Stimulated activated naive B cell treated with anti-CD40 and anti-IgM and Interleukin-4, amounts not matched to agents 10 μg/mL and 1 μg/mL and 100 μg/mL, for 72 hours (primary cell): ENCODE results near the gene DIABLO.
A peak's percentile ranks its signal among the peaks of the same experiment; 100 is the strongest.
"Not testable (repeated sequence)": the region's sequence is repeated elsewhere in the genome, so short reads cannot be mapped to it uniquely, and the experiment has no call there.

ENCODE experiments used
- ATAC-seq, 2 donors: fragments of 150-1000 bp; cut with Tn5 transposase; replicated peaks; 2 replicates each; pipeline ENCODE4 v1.10.0; 2021; ENCODE audit warnings: moderate library complexity in 1 of 2
- DNase-seq: peaks from one replicate; pipeline ENCODE4 v3.0.0; 2021
- H3K27ac Mint-ChIP-seq: one replicate; pipeline ENCODE4 v1.8.0; 2022; ENCODE audit warnings: mild to moderate bottlenecking, mixed read lengths
- H3K27me3 Mint-ChIP-seq, 2 donors: one replicate each; pipeline ENCODE4 v1.8.0; 2022; ENCODE audit warnings: mixed read lengths in 2 of 2
- H3K36me3 Mint-ChIP-seq, 2 donors: one replicate each; pipeline ENCODE4 v1.8.0; 2022; ENCODE audit warnings: mixed read lengths in 2 of 2, mild to moderate bottlenecking in 1 of 2
- H3K4me1 Mint-ChIP-seq, 2 donors: one replicate each; pipeline ENCODE4 v1.8.0; 2022; ENCODE audit warnings: mixed read lengths in 2 of 2, mild to moderate bottlenecking in 1 of 2
- H3K4me3 Mint-ChIP-seq, 2 donors: one replicate each; pipeline ENCODE4 v1.8.0; 2022; ENCODE audit warnings: mild to moderate bottlenecking in 2 of 2, mixed read lengths in 2 of 2, moderate library complexity in 1 of 2
- H3K9me3 Mint-ChIP-seq, 2 donors: one replicate each; pipeline ENCODE4 v1.8.0; 2022; ENCODE audit warnings: mixed read lengths in 2 of 2, mild to moderate bottlenecking in 1 of 2

The DIABLO gene

GRCh38 chr12:122204167-122205052, 21.4 kb downstream of the DIABLO start:
- peaks cover 12 to 21% of the 10 kb centered on the region in 2 donors for H3K4me1 Mint-ChIP-seq
- peaks cover 7 to 21% of the 10 kb centered on the region in 2 donors for H3K36me3 Mint-ChIP-seq
- H3K27ac Mint-ChIP-seq = peak overlapping the region; percentile 34
- H3K4me3 Mint-ChIP-seq = peak overlapping the region; percentile 54 to 70
- H3K9me3 Mint-ChIP-seq = no peaks in the 10 kb centered on the region
- DNase-seq = no peak
- ATAC-seq = peak; percentile 34 to 43
- peaks cover 37 to 48% of the 10 kb centered on the region in 2 donors for H3K27me3 Mint-ChIP-seq

- DNase-seq (no peak), ATAC-seq (peak; percentile 58 to 67)
- Mint-ChIP-seq H3K27me3 (peaks cover 37 to 54% of the 10 kb centered on the region in 2 donors), H3K4me3 (peak within 1 kb of the TSS; percentile 82 to 83), H3K9me3 (no peaks in the 10 kb centered on the region), H3K36me3 (peaks cover 7 to 19% of the 10 kb centered on the region in 2 donors), H3K4me1 (peaks cover 12 to 21% of the 10 kb centered on the region in 2 donors), H3K27ac (peak within 1 kb of the TSS; percentile 62)
Observed at GRCh38 chr12:122203301-122204166, 22.3 kb downstream of the DIABLO start, which contains the start of gene B3GNT4. Gene B3GNT4 (plus strand): TSS chr12:122203709. CDS start chr12:122204619, 910 bp downstream.

DNA sequence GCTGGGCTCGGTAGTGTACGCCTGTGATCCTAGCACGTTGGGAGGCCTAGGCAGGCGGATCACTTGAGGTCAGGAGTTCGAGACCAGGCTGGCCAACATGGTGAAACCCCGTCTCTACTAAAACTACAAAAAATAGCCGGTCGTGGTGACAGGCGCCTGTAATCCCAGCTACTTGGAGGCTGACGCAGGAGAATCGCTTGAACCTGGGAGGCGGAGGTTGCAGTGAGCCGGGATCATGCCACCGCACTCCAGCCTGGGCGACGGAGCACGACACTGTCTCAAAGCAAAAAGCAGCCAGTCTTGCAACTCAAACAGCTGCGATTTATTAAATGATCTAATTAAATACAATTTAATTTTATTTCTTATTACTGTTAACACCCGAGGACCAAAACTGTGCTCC, 23.0 kb downstream of the DIABLO start:
- not testable (repeated sequence) for ATAC-seq, H3K9me3 Mint-ChIP-seq, DNase-seq
- Mint-ChIP-seq H3K4me3 (peak overlapping the region; percentile 82 to 83), H3K27me3 (peaks cover 42 to 54% of the 10 kb centered on the region in 2 donors), H3K27ac (peak overlapping the region; percentile 62), H3K4me1 (peaks cover 12 to 22% of the 10 kb centered on the region in 2 donors), H3K36me3 (peaks cover 6 to 12% of the 10 kb centered on the region in 2 donors)

DNA sequence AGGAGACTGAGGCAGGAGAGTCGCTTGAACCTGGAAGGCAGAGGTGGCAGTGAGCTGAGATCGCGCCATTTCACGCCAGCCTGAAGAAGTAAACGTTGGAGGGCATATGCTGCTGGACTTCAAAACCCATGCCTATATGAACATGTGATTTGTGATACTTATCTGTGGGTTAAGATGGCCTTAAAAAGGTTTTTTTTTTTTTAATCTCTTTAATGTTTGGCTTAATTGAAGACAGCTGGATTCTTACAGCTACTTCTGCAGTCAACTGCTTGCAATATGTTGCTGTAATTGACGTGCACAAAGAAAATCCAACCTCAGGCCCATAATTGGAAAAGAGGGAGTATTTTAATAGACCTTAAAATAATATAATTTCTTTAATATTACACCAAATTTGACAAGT, 23.8 kb downstream of the DIABLO start:
- ATAC-seq (no peak), DNase-seq (no peak)
- Mint-ChIP-seq H3K4me1 (peaks cover 16 to 30% of the 10 kb centered on the region in 2 donors), H3K27ac (no peak overlapping the region), H3K27me3 (peaks cover 42 to 54% of the 10 kb centered on the region in 2 donors), H3K36me3 (peaks cover 6% of the 10 kb centered on the region in 2 donors), H3K4me3 (no peak overlapping the region), H3K9me3 (no peaks in the 10 kb centered on the region)

DNA sequence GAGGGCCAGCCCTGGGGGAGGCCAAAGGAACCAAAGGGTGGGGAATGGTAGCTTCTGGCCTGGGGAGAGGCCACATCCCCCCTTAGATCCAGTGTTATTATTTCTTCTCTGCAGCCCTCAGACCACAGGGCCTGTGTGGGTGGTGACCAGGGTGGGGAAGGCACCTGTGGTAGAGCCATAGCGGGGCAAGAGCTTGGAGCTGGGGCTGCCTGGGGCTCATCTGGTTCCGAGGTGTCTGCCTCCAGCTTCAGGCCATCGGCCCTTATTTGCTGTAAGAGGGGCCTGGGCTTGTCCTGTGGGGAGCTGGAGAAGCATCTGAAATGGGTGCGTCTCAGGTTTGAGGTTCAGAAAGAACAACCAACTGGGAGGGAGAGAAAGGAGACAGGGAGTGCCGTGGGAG, 24.5 kb downstream of the DIABLO start:
- DNase-seq (no peak), ATAC-seq (no peak)
- no peaks in the 10 kb centered on the region for H3K9me3 Mint-ChIP-seq
- H3K36me3 Mint-ChIP-seq = peaks cover under 1% of the 10 kb centered on the region in 2 donors
- no peak overlapping the region for H3K27ac Mint-ChIP-seq
- H3K4me3 Mint-ChIP-seq = no peak overlapping the region
- peaks cover 16 to 27% of the 10 kb centered on the region in 2 donors for H3K4me1 Mint-ChIP-seq
- H3K27me3 Mint-ChIP-seq = peaks cover 42 to 54% of the 10 kb centered on the region in 2 donors

DNA sequence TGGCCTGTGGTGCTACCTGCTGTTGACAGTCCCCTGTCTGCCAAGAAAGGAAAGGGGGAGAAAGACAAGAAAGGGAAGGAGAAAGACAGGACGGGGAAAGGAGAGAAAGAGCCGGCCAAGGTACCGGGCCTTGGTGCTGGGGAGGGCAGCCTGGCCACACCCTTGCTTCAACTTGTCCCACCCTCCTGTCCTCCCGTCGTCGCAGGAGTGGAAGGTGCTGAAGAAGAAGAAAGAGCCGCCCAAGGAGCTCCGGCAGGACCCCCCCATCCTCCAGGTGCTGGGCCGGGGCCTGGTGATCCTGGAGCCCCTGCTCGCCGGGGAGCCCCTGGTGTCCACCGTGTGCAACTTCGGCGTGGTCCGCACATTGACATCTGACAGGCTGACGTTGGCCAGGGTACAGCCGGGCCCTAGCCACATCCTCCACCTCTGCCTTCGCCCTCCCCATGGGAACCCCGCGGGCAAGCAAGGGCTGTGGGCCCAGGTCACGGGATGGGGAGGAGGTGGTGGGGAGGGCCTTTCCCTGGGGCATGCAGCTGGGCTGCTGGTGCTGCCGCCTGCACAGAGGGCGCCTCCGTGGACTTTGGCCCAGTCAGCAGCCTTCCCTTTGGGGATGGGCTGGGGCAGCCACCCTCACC, 25.2 kb downstream of the DIABLO start:
- peaks cover 16 to 26% of the 10 kb centered on the region in 2 donors for H3K4me1 Mint-ChIP-seq
- peaks cover 0 to 1% of the 10 kb centered on the region in 2 donors for H3K9me3 Mint-ChIP-seq
- no peak overlapping the region for H3K27ac Mint-ChIP-seq
- H3K36me3 Mint-ChIP-seq = peaks cover 0 to 2% of the 10 kb centered on the region in 2 donors
- H3K27me3 Mint-ChIP-seq = peaks cover 42 to 54% of the 10 kb centered on the region in 2 donors
- DNase-seq (no peak), ATAC-seq (no peak)
- no peak overlapping the region for H3K4me3 Mint-ChIP-seq

GRCh38 chr12:122199484-122200355, 26.1 kb downstream of the DIABLO start:
- no peak overlapping the region for H3K27ac Mint-ChIP-seq
- H3K4me1 Mint-ChIP-seq = peaks cover 11 to 20% of the 10 kb centered on the region in 2 donors
- H3K27me3 Mint-ChIP-seq = peaks cover 36 to 47% of the 10 kb centered on the region in 2 donors
- ATAC-seq (no peak), DNase-seq (no peak)
- H3K9me3 Mint-ChIP-seq = peaks cover 0 to 3% of the 10 kb centered on the region in 2 donors
- no peak overlapping the region for H3K4me3 Mint-ChIP-seq
- H3K36me3 Mint-ChIP-seq = peaks cover 0 to 5% of the 10 kb centered on the region in 2 donors

DNA sequence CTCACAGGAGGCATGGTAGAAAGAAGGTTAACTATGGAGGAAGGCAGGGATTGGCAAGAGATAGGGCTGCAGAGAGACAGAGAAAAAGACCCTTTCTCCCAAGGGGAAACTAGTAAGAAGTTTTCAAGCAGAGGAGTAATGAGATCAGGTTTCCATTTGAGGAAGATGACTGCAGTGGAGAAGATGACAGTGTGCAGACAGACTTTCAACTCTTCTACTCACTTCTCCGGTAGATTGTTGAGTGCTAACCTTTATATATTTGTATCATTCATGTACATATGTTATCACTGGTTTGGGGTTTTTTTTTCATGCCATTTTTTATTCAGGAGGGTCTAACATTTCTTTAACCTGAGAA, 28.3 kb downstream of the DIABLO start:
- Mint-ChIP-seq H3K4me1 (peaks cover 4 to 9% of the 10 kb centered on the region in 2 donors), H3K27me3 (peaks cover 27 to 37% of the 10 kb centered on the region in 2 donors), H3K36me3 (peaks cover 0 to 5% of the 10 kb centered on the region in 2 donors), H3K9me3 (peaks cover 0 to 5% of the 10 kb centered on the region in 2 donors), H3K4me3 (no peak overlapping the region), H3K27ac (no peak overlapping the region)
- peak; percentile 44 to 71 for ATAC-seq
- DNase-seq = no peak

DNA sequence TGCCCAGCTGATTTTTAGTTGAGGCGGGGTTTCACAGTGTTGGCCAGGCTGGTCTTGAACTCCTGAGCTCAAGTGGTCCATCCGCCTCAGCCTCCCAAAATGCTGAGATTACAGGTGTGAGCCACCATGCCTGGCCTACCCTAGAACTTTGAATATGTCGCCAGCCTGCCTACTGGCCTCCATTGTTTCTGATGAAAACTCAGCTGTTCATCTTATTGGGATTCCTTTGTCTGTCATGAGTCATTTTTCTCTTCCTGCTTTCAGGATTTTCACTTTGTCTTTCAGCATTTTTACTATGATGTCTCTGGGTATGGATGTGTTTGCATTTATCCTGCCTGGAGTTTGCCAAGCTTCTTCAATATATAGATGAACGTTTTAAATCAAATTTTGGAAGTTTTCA, 30.4 kb downstream of the DIABLO start:
- DNase-seq (no peak), ATAC-seq (no peak)
- Mint-ChIP-seq H3K4me1 (peaks cover 4 to 9% of the 10 kb centered on the region in 2 donors), H3K36me3 (peaks cover 0 to 5% of the 10 kb centered on the region in 2 donors), H3K27ac (no peak overlapping the region), H3K4me3 (no peak overlapping the region), H3K27me3 (peaks cover 14 to 27% of the 10 kb centered on the region in 2 donors), H3K9me3 (peaks cover 0 to 5% of the 10 kb centered on the region in 2 donors)

GRCh38 chr12:122194804-122195203, 31.0 kb downstream of the DIABLO start:
- peaks cover 0 to 5% of the 10 kb centered on the region in 2 donors for H3K36me3 Mint-ChIP-seq
- H3K4me1 Mint-ChIP-seq = peaks cover 4 to 9% of the 10 kb centered on the region in 2 donors
- H3K27ac Mint-ChIP-seq = peak overlapping the region; percentile 21
- DNase-seq (no peak), ATAC-seq (no peak)
- H3K9me3 Mint-ChIP-seq = peaks cover 0 to 5% of the 10 kb centered on the region in 2 donors
- peaks cover 8 to 21% of the 10 kb centered on the region in 2 donors for H3K27me3 Mint-ChIP-seq
- no peak overlapping the region for H3K4me3 Mint-ChIP-seq

DNA sequence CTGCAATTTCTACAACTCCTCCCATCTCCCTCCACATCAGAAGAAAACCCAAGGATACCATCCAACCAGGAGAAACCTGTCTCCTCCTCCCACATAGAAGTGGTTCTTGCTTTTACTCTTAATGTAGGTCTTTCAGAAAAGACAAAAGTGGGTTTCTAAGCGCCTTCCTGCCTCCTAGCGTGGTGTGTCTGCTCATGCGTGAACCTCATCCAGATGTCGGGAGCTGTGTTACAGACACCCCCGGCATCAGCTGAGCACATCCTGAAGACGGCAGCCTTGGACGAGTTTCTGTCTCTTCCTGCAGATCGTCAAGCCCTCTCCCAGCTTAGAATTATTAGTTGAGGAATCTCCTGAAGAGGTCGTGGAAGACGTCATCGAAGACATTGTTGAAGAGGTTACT, 33.4 kb downstream of the DIABLO start:
- H3K9me3 Mint-ChIP-seq = peaks cover 0 to 5% of the 10 kb centered on the region in 2 donors
- ATAC-seq = no peak
- peaks cover 0 to 11% of the 10 kb centered on the region in 2 donors for H3K27me3 Mint-ChIP-seq
- H3K4me1 Mint-ChIP-seq = peaks cover 1 to 4% of the 10 kb centered on the region in 2 donors
- no peak overlapping the region for H3K4me3 Mint-ChIP-seq
- H3K36me3 Mint-ChIP-seq = peaks cover 0 to 5% of the 10 kb centered on the region in 2 donors
- DNase-seq = no peak
- H3K27ac Mint-ChIP-seq = no peak overlapping the region

GRCh38 chr12:122190842-122191668, 34.8 kb downstream of the DIABLO start:
- ATAC-seq (peak; percentile 93 to 97), DNase-seq (peak; percentile 61)
- Mint-ChIP-seq H3K4me3 (no peak overlapping the region), H3K4me1 (no peaks in the 10 kb centered on the region), H3K27ac (no peak overlapping the region), H3K27me3 (peaks cover 0 to 11% of the 10 kb centered on the region in 2 donors), H3K9me3 (peaks cover 0 to 5% of the 10 kb centered on the region in 2 donors), H3K36me3 (peaks cover 0 to 5% of the 10 kb centered on the region in 2 donors)
